HG02678 (cell line): Measurements from ENCODE around the gene MSS51.
"Not testable (repeated sequence)": the region's sequence is repeated elsewhere in the genome, so short reads cannot be mapped to it uniquely, and the experiment has no call there.

Experiments
- ATAC-seq: cut with Tn5 transposase; IDR thresholded peaks from one replicate; pipeline ENCODE4 v1.9.1; 2021; ENCODE audit warnings: mild to moderate bottlenecking, moderate library complexity; ENCODE audit not compliant: unreplicated experiment

MSS51 gene

GRCh38 chr10:73416571-73416970, 16.8 kb downstream of the MSS51 start:
- ATAC-seq, result no peak

- peak; percentile 24 for ATAC-seq
Measured at GRCh38 chr10:73414230-73414945, 19.0 kb downstream of the MSS51 start.

GRCh38 chr10:73413528-73414229, 19.7 kb downstream of the MSS51 start, which contains the start of gene ANXA7:
ANXA7 (minus strand) TSS chr10:73414058; CDS start chr10:73400856, 13,202 bp downstream.
- ATAC-seq, result peak; percentile 93

- ATAC-seq, result peak; percentile 16
Measured at GRCh38 chr10:73413108-73413527, 20.2 kb downstream of the MSS51 start.

- no peak for ATAC-seq
Measured at GRCh38 chr10:73410897-73411296, 22.5 kb downstream of the MSS51 start.

- ATAC-seq, result no peak
Measured at GRCh38 chr10:73408978-73409521, 24.3 kb downstream of the MSS51 start.

- no peak for ATAC-seq
Measured at GRCh38 chr10:73408061-73408460, 25.3 kb downstream of the MSS51 start.

- ATAC-seq, result no peak
Measured at GRCh38 chr10:73407495-73407894, 25.9 kb downstream of the MSS51 start.

- no peak for ATAC-seq
Measured at GRCh38 chr10:73406846-73407245, 26.5 kb downstream of the MSS51 start.

GRCh38 chr10:73405556-73405955, 27.8 kb downstream of the MSS51 start:
- ATAC-seq, result no peak

- no peak for ATAC-seq
Measured at GRCh38 chr10:73404690-73405089, 28.7 kb downstream of the MSS51 start.

GRCh38 chr10:73401636-73402035, 31.7 kb downstream of the MSS51 start:
- no peak for ATAC-seq

GRCh38 chr10:73399063-73399462, 34.3 kb downstream of the MSS51 start:
- ATAC-seq, result no peak

GRCh38 chr10:73398024-73398423, 35.3 kb downstream of the MSS51 start:
- no peak for ATAC-seq

GRCh38 chr10:73394325-73394724, 39.0 kb downstream of the MSS51 start:
- not testable (repeated sequence) for ATAC-seq

- no peak for ATAC-seq
Measured at GRCh38 chr10:73388228-73388627, 45.1 kb downstream of the MSS51 start.

GRCh38 chr10:73386583-73386982, 46.8 kb downstream of the MSS51 start:
- no peak for ATAC-seq

- ATAC-seq, result no peak
Measured at GRCh38 chr10:73379064-73379748, 54.2 kb downstream of the MSS51 start.

GRCh38 chr10:73376679-73377078, 56.7 kb downstream of the MSS51 start:
- no peak for ATAC-seq
